Activated CD8-positive, alpha-beta memory T cell treated with anti-CD3 and anti-CD28 coated beads for 48 hours (primary cell): Measurements from ENCODE around the gene TMEM120B.
"Not testable (repeated sequence)": the region's sequence is repeated elsewhere in the genome, so short reads cannot be mapped to it uniquely, and the experiment has no call there.

ENCODE experiments used
- DNase-seq, 3 experiments: peaks; one replicate each; pipeline ENCODE4 v3.0.0-alpha.2; 2020; ENCODE audit warnings: low read depth in 2 of 3, low spot score in 2 of 3

The TMEM120B gene

DNA sequence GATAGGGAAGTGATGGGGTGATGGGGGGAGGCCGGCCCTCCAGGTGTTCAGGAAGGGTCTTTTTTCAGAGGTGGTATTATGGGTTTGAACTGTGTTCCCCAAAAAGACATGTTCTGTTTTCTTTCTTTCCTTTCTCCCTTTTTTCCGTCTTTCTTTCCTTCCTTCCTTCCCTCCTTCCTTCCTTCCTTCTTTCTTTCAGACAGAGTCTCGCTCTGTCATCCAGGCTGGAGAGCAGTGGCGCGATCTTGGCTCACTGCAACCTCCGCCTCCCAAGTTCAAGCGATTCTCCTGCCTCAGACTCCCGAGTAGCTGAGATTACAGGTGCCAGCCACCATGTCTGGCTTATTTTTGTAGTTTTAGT is 3.5 kb upstream of the TMEM120B start:
- not testable (repeated sequence) for DNase-seq

DNA sequence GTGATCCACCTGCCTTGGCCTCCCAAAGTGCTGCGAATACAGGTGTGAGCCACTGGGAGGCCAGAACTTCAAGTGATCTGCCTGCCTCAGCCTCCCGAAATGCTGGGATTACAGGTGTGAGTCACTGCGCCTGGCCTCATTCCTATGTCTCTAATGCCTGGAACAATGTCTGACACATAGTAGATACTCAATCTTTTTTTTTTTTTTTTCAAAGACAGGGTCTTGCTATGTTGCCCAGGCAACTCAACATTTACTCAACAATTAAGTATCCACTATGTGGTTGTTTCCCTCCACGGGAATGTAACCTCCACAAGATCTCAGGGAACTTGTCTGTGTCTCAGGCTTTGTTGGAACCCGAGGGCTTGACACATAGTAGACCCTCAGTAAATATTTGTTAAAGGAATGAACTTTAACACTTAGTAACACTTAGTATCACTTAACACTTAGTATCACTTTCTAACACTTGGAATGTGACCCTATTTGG is 3.0 kb upstream of the TMEM120B start:
- DNase-seq = no peak

DNA sequence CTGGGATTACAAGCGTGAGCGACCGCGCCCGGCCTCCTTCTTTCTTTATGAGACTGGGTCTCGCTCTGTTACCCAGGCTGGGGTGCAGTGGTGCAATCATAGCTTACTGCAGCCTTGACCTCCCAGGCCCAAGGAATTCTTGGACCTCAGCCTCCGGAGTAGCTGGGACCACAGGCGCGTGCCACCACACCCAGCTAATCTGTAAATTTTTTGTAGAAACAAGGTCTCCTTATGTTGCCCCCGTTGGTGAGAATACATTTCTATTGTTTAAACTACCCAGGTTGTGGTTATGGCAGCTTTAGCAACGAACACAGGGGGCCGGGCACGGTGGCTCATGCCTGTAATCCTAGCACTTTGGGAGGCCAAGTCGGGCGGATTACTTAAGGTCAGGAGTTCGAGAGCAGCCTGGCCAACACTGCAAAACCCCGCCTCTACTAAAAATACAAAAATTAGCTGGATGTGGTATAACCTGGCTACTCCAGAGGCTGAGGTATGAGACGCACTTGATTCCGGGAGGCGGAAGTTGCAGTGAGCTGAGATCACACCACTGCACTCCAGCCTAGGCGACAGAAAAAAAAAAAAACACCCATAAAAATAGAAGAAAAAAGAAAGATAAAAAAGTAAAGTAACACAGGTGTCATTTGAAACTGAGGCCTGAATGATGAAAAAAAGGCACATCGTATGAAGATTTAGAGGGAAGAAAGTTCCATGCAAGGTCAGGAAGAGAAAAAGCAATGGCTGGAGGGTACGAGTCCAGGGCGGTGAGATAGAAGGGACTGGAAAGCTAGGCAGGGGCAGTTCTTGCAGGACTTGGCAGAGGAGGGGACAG is 977 bp upstream of the TMEM120B start:
- no peak for DNase-seq

DNA sequence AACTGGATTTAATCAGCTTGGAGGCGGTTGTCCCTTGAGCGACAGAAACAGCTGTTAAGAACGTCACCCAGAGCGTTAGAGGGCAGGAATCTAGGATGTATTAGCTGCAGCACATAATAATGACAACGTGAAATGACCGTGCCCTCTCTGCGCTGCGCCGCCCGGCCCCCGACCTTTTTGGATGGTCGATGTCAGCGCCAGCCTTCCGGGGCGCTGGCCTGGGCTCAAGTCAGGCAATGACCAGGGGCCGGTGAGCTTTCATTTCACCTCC is 427 bp upstream of the TMEM120B start:
- peak in 1 of 3 experiments; percentile 10 for DNase-seq

DNA sequence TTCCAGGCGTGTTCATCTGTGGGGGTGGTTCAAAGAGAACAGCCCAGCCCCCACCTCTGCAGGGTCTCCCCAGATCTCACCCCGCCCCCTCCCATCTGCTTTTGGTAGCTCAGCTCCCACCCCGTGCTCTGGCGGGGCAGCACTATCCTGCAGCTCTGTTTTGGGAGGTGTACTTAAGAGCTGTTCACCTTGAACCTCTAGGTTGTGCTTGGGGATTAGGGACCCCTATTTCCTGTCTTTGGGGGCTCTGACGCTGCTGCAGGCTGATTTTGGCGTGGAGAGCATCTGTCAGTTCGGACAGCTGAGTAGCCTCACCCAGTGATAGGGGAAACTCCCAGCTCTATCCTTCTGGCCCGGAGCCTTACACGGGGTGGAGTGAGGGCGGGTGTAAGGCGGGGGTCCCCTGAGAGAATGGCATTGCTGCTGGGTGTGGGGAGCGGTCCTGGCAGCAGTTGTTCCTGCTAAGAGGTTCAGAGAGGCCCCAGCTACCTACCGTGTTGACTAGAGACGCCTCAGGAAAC is 765 bp downstream of the TMEM120B start:
- DNase-seq = no peak

DNA sequence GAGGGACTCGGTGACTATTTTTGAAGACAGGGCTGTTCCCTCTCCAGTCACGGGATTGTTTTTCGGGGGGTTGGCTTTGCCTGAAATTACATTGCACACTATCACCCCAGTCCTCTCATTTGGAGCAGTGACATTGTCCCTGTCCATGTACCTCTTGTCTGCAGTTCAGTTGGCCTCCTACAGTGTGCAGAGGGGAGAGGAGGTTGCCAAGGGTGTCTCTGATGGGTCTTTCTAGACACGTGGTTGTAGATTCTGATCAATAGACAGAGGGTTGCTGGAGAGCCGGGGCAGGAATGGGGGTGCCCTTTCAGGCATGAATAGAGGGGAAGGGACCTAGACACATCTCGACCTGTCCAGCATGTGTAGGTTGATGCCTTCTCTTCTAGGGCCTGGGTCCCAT is 1.2 kb downstream of the TMEM120B start:
- no peak for DNase-seq

DNA sequence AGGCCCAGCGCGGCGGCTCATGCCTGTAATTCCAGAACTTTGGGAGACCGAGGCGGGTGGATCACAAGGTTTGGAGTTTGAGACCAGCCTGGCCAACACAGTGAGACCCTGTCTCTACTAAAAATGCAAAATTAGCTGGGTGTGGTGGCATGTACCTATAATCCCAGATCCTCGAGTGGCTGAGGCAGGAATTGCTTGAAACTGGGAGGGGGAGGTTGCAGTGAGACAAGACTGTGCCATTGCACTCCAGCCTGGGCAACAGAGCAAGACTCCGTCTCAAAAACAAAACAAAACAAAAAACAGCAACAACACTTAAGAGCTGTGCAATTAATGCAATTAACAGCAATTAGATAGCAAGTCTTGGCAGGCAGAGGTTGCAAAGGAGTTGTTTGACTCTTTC is 2.5 kb downstream of the TMEM120B start:
- not testable (repeated sequence) for DNase-seq

DNA sequence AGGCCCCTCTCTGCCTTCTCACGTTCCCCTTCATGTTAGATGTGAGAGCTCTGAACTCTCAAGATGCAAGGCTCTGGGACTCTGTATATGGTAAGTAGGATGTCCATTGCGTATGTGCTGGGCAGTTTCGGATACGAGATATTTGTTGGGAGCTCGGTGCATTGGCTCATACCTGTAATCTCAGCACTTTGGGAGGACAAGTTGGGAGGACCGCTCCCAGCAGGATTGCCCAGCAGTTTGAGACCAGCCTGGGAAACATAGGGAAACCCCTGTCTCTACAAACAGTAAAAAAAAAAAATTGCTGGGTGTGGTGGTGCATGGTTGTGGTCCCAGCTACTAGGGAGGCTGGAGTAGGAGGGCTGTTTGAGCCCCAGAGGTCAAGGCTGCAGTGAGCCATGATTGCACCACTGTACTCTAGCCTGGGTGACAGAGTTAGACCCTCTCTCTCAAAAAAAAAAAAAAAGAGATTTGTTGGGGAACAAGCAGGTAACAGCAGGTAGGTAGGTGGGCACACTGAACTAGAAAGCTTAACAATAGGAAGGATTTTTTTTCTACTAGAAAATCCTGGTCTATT is 3.4 kb downstream of the TMEM120B start:
- no peak for DNase-seq

DNA sequence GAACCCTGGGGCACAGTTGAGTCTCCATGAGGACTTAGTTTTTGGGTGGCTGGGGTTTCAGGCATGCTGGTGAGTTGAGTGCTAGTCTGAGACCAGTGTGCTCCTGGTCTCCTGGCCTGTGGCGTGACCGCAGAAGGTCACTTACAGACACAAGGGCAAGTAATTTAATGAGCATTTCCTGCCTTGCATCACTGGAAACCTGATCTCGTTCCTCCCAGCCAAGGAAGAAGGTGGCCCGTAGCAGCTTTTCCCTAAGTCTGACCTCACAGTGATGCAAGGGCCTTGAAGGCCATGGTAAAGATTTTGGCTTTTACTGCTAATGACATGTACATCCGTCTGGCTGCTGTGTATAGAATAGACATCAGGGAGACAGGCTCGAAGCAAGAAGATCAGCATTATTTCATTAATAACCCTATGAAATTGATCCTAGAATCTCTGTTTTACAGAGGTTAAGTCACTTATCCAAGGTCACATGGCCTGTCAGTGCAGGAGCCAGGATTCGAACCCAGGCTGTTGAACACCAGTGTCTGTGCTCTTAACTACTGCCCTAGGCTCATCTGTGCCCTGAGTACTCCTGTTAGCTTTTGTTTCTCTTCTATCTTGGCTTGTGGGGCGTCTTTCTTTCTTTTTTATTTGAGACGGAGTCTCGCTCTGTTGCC is 4.6 kb downstream of the TMEM120B start:
- DNase-seq = no peak

DNA sequence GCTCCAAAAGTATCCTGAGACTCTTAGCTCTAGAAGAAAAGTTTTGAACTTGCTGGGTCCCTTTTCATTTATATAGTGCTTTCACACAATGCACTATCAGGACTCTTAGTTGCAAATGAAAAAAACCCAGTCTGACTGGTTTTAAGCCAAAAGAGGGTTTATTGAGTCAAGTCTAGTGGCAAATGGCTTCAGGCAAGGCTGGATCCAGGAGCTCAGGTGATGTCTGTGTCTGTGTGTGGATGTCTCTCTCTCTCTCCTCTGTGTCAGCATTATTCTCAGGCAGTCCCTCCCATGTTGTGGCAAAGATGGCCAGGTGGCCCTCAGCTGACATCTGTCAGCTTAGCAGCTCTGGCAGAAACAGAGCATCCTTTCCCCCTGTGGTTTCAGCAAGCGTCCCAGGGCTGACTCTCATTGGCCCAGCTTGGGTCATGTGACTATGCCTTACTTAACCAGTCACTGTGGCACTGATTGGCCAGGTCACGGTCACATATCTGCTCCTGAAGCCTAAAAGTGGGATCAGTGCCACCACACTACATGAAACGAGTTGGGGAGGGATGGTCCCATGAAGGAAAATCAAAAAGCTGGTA is 6.2 kb downstream of the TMEM120B start:
- DNase-seq = no peak

DNA sequence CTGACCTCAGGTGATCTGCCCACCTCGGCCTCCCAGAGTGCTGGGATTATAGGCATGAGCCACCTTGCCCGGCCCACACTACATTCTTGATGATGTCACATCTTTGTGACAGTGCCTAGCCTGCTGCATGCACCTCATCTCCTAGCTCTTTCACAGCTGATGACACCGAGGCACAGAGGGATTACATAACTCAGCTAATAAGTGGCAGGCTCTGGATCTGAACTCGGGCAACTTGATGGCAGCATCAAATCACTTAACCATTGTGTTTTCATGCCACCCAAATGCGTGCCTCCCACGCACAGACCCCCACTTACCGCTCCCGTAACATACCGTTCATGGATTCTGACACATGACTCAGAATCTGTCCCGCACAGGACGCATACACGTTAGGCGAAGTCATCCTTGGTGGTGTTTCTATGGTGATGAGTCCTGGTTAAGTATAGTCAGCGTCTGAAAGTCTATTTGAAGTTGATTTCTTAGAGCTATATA is 7.4 kb downstream of the TMEM120B start:
- no peak for DNase-seq

DNA sequence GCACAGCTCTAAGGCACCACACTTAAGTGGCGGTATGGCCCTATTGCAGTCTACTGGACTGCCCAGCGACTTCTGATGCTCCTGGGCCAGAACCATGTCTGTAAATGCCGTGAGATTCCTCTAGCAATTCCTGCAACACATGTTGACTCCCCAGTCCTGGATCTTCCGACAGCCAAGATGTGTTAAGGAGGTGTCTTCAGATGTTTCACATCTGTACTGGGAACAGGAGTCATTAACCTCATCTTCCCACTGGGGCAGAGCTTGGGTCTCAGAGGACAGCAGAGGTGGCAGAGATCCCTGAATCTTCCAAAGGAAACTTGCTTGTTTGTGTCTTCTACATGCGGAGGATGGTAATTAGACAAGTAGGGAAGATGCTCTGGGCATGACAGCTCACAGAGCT is 8.2 kb downstream of the TMEM120B start:
- no peak for DNase-seq

DNA sequence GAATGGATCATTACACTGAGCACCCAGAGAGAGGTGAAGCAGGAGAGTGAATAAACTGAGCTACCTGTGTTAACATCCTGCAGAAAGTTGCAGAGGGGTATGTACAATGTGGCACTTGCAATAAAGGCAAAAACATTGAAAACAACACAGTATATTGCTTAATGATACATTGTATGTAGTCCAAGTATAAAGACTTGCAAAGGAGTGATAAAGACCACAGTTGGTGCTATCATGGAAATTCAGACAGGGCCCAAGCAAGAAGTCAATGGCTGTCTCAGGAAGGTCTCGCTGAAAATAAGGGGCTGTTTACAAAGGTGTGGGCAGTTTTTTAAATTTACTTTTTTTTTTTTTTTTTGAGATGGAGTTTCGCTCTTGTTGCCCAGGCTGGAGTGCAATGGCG is 10.0 kb downstream of the TMEM120B start:
- DNase-seq = no peak

DNA sequence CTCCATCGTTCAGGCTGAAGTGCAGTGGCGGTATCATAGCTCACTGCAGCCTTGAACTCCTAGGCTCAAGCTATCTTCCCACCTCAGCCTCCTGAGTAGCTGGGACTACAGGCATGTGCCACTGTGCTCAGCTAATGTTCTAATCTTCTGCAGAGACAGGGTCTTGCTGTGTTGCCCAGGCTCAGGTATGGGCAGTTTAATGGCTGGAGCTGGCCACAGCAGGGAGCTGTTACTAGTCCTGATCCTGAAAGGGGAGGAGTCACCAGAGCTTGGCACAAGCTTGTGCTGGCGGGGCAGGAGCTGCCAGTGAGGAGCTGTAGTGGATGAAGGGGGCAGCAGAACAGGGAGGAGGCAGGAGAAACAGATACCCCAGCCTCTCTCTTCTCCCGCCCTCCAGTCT is 10.6 kb downstream of the TMEM120B start:
- no peak for DNase-seq

DNA sequence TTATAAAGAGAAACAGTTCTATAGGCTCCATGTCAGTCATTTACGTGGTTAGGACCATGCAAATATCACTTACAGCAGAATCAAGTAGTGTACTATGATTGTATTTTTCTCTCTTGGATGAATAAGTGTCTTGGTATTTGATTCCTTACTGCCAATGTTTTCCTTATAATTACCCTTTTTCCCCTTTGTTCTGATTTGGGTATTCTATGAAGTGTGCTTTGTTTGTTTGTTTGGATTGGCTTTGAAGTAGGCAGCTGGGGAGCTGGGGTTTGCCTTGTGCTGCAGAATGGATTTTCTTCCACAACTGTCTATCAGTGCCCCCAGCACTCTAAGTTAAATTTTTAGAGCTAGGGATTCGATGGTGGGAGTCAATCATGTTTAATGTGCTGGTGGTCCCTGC is 12.4 kb downstream of the TMEM120B start:
- DNase-seq = no peak

DNA sequence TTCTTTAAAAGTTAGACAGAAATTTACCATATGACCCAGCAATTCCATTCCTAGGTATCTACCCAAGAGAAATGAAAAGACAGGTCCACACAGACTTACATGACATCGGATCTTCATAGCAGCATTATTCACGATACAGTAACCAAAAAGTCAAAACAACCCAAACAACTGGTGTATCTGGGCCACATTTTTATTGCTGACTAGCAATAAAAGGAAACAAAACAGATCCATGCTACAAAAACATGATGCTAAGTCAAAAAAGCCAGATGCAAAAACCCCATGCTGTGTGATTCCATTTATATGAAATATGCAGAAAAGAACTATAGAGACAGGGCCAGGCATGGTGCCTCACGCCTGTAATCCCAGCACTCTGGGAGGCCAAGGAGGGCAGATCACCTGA is 12.9 kb downstream of the TMEM120B start:
- no peak for DNase-seq

DNA sequence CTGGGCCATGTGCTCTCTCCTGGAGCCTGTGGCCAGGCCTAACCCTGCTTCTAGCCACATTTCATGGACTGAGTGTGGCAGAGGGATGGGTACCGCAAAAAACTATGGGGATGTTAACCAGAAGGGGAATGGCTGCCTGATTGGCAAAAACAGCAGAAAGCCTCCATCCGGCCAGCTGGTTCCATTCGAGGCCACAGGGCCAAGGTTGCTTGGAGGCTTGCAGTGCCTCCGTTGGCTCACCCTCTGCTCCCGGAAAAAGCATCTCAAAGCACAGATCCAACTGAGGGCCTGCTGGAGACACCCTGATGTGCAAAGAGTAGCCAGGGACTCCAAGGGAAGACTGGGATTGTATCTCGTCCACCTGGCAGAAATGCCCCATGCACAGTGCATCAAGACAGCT is 16.5 kb downstream of the TMEM120B start:
- no peak for DNase-seq

DNA sequence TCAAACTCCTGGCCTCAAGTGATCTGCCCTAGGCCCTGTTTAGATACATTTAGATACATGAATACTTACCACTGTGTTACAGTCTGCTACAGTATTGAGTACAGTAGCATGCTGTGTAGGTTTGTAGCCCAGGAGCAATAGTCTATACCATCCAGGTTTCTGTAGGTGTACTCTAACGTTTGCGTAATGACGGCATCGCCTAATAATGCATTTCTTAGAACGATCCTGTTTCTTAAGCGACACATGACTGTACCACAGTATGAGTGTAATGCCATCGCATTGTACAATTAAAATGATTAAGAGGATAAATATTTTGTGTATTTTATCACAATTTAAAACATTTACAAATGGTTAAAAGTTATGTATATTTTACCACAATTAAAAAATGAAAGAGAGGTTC is 18.9 kb downstream of the TMEM120B start:
- DNase-seq = no peak

DNA sequence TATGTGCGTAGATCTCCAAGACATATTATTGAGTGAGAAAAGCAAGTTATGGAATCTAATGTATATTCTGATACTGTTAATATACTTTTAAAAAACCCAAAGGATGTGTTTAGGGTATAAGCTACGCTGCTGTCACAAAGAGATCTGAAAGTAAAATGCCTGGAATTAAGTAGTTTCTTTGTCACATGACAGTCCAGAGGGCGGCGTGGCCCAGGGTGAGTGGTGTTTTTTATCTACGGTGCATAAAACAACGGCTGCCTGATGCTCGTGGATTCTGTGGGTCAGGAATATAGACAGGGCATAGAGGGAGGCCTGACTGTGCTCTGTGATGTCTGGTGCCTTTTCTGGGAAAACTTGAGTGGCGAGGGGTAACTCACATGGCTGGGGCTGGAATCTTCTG is 21.3 kb downstream of the TMEM120B start:
- DNase-seq = no peak

DNA sequence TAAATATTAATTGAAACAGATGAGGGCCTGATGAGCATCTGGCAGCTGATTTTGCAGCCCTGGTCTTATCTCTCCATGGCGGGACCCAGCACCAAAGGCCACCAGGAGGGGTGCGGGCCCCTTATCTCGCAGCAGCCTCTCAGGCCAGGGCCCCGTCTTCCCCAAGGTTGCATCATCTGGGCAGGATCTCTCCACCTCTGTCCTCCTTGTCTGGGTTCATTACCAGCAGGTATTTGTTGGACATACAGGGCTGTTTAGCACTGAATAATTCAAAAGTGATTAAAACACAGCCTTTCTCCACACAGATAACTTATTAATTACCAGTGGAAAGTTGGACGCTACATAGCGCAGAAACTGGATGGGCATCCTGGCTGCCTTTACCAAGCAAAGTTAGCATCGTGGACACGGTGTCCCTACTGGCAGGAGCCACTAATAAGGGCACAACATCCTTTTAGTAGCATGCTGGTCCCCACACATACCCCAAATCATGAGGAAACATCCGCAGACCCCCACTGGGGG is 25.8 kb downstream of the TMEM120B start:
- DNase-seq = no peak

DNA sequence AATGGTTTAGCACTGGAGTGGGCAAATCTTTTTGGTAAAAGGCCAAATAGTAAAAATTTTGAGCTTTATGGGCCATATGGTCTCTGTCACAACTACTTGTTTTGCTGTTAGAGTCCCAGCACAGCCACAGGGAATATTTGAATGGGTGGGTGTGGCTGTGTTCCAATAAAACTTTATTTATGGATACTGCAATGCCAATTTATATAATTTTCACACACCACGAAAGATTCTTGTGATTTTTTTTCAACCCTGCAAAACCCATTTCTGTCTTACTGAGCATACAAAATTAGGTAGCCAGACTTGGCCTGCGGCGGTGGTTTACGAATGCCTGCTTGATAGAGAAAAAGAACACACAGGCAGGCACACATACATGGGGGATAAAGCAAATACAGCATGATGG is 28.3 kb downstream of the TMEM120B start:
- DNase-seq = no peak

DNA sequence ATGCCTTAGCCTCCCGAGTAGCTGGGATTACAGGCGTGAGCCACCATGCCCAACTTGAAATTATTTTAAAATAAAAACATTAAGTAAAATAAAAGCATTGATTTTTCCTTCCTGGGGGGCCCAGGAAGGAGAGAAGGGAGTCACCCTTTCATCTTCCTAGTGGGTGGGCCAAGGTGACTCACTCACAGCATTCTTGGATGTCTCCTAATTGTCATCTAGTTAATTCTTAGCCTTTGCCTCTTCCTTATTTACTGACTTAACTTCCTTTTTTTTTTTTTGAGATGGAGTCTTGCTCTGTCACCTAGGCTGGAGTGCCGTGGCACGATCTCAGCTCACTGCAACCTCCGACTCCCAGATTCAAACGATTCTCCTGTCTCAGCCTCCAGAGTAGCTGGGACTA is 29.2 kb downstream of the TMEM120B start:
- DNase-seq = no peak
